HepG2 (cell line): Measurements from ENCODE around the gene THY1. TPM values are rescaled to one million over a fixed set of nuclear protein-coding genes. Genes with fewer than 3 reads are reported as not detected.

Experiments used
- ATAC-seq: fragments of 200-7000 bp; cut with Tn5 transposase; 3 replicates; pipeline ENCODE4 v1.9.1; 2020; ENCODE audit warnings: mild to moderate bottlenecking, moderate library complexity
- BruUV-seq: library from RNA; stranded (reverse); fragments of 400-500 nt; replicated peaks from 2 replicates; lab custom pipeline; 2021; lab: Mats Ljungman, UMichigan
- CTCF ChIA-PET: fragments of 300-600 bp; formaldehyde crosslinking; extraction: SDS; loops from one replicate; lab custom pipeline; 2021; ENCODE audit warnings: low total read pairs, inconsistent platforms, low intra/inter-chr PET ratio; lab: Yijun Ruan, JAX
- POLR2A ChIA-PET: fragments of 350-600 bp; sonication (Branson Sonifier 250); formaldehyde crosslinking; loops from one replicate; lab custom pipeline; 2020; ENCODE audit warnings: antibody characterized with exemption, inconsistent platforms; lab: Yijun Ruan, JAX
- DNase-seq: peaks from one replicate; pipeline ENCODE4 v3.0.0-alpha.2; 2015; ENCODE audit warnings: low spot score
- FAIRE-seq: peaks from 3 replicates; lab custom pipeline; 2011; peaks lifted over from hg19 to GRCh38; lab: Jason Lieb, UNC
- H2AFZ ChIP-seq: one replicate; pipeline ENCODE4 v1.6.1; 2011; ENCODE audit warnings: low read length, inconsistent platforms
- H3K27ac ChIP-seq: fragments of 300-600 bp; 3 replicates; pipeline ENCODE4 v1.8.0; 2011; ENCODE audit warnings: mixed run types, mild to moderate bottlenecking, mixed read lengths, low read length, inconsistent platforms; ENCODE audit not compliant: insufficient read depth; ENCODE audit errors: extremely low read length
- H3K27me3 ChIP-seq, 2 experiments: fragments of 200-600 bp in 1 of 2; 2 replicates in 1 of 2; 3 replicates in 1 of 2; pipeline versions ENCODE4 v1.6.0 to v1.8.0; 2011; ENCODE audit warnings: low read length in 2 of 2, mild to moderate bottlenecking in 2 of 2, moderate library complexity in 2 of 2, inconsistent platforms in 1 of 2; ENCODE audit not compliant: insufficient read depth in 2 of 2, control insufficient read depth in 1 of 2
- H3K36me3 ChIP-seq, 2 experiments: fragments of 200-600 bp in 1 of 2; replicated peaks in 1 of 2; 2 replicates in 1 of 2; 3 replicates in 1 of 2; pipeline versions ENCODE4 v1.5.1 to v1.8.0; 2011; ENCODE audit warnings: low read length in 2 of 2, inconsistent platforms in 1 of 2; ENCODE audit not compliant: insufficient read depth in 2 of 2, control insufficient read depth in 1 of 2
- H3K4me1 ChIP-seq: 2 replicates; pipeline ENCODE4 v1.5.1; 2012; ENCODE audit warnings: low read length, inconsistent platforms; ENCODE audit not compliant: insufficient read depth
- H3K4me2 ChIP-seq: 2 replicates; pipeline ENCODE4 v1.6.0; 2011; ENCODE audit warnings: low read depth, low read length, inconsistent platforms
- H3K4me3 ChIP-seq, 3 experiments: fragments of 200-600 bp in 1 of 3; sonication (generic), shearing (Covaris generic) in 1 of 3; replicated peaks in 1 of 3; 2 replicates each; pipeline ENCODE4 v1.5.1; 2011 to 2016; ENCODE audit warnings: low read length in 3 of 3, inconsistent platforms in 2 of 3, low read depth in 2 of 3, mild to moderate bottlenecking in 2 of 3, control low read depth in 1 of 3, mixed read lengths in 1 of 3; ENCODE audit not compliant: insufficient read depth in 1 of 3
- H3K79me2 ChIP-seq: one replicate; pipeline ENCODE4 v1.6.1; 2011; ENCODE audit warnings: low read length, inconsistent platforms; ENCODE audit not compliant: insufficient read depth
- H3K9ac ChIP-seq: 2 replicates; pipeline ENCODE4 v1.6.0; 2011; ENCODE audit warnings: mild to moderate bottlenecking, low read depth, low read length, inconsistent platforms; ENCODE audit not compliant: insufficient read depth
- H3K9me3 ChIP-seq: 2 replicates; pipeline ENCODE4 v1.5.1; 2012; ENCODE audit warnings: mild to moderate bottlenecking, low read length
- H4K20me1 ChIP-seq: 2 replicates; pipeline ENCODE4 v1.6.0; 2011; ENCODE audit warnings: inconsistent platforms, mild to moderate bottlenecking, low read length, moderate library complexity; ENCODE audit not compliant: insufficient read depth
- ELF3 ChIP-seq: IDR thresholded peaks from 2 replicates; pipeline ENCODE4 v1.6.1; 2016; ENCODE audit warnings: missing genetic modification reagents, missing compliant biosample characterization
- ERF ChIP-seq: IDR thresholded peaks from 2 replicates; pipeline ENCODE4 v1.6.1; 2018; ENCODE audit warnings: missing biosample characterization, missing genetic modification reagents
- KLF6 ChIP-seq: IDR thresholded peaks from 2 replicates; pipeline ENCODE4 v1.8.0; 2016; ENCODE audit warnings: missing biosample characterization, missing genetic modification reagents
- NCOA1 ChIP-seq: sonication (generic); formaldehyde crosslinking; IDR thresholded peaks from 2 replicates; pipeline ENCODE4 v1.9.0; 2021; ENCODE audit warnings: missing genetic modification reagents
- POLR2AphosphoS5 ChIP-seq: IDR thresholded peaks from 2 replicates; pipeline ENCODE4 v1.6.1; 2012; ENCODE audit warnings: low read depth, low read length
- REST ChIP-seq, 2 experiments: IDR thresholded peaks; 2 replicates each; pipeline ENCODE4 v1.6.1; 2011 to 2012; ENCODE audit warnings: low read length in 2 of 2, borderline replicate concordance in 1 of 2, low read depth in 1 of 2, mild to moderate bottlenecking in 1 of 2, moderate library complexity in 1 of 2
- RORA ChIP-seq: sonication (generic); formaldehyde crosslinking; IDR thresholded peaks from 2 replicates; pipeline ENCODE4 v1.5.0; 2020; ENCODE audit warnings: mild to moderate bottlenecking, missing genetic modification reagents, moderate library complexity
- SKI ChIP-seq: fragments of 450-650 bp; IDR thresholded peaks from one replicate; pipeline ENCODE4 v1.6.1; 2018; ENCODE audit warnings: mild to moderate bottlenecking; ENCODE audit not compliant: partially characterized antibody
- ZFP37 ChIP-seq: sonication (generic); formaldehyde crosslinking; IDR thresholded peaks from 2 replicates; pipeline ENCODE4 v1.4.0; 2020; ENCODE audit warnings: missing genetic modification reagents, borderline replicate concordance
- ZFP82 ChIP-seq: sonication (generic); formaldehyde crosslinking; IDR thresholded peaks from 2 replicates; pipeline ENCODE4 v1.5.1; 2020; ENCODE audit warnings: mild to moderate bottlenecking, missing genetic modification reagents, borderline replicate concordance
- ZNF124 ChIP-seq: sonication (generic); formaldehyde crosslinking; IDR thresholded peaks from 2 replicates; pipeline ENCODE4 v1.4.0; 2020; ENCODE audit warnings: missing genetic modification reagents
- ZNF343 ChIP-seq: sonication (generic); formaldehyde crosslinking; IDR thresholded peaks from 2 replicates; pipeline ENCODE4 v1.4.0; 2020; ENCODE audit warnings: mild to moderate bottlenecking, missing genetic modification reagents
- ZNF546 ChIP-seq: sonication (generic); formaldehyde crosslinking; conservative IDR thresholded peaks from 2 replicates; pipeline ENCODE4 v1.8.1; 2023; ENCODE audit warnings: mild to moderate bottlenecking, missing genetic modification reagents
- ZNF780A ChIP-seq: sonication (generic); formaldehyde crosslinking; IDR thresholded peaks from 2 replicates; pipeline ENCODE4 v1.8.0; 2022; ENCODE audit warnings: mild to moderate bottlenecking, missing genetic modification reagents, moderate library complexity
- ZNF879 ChIP-seq: sonication (generic); formaldehyde crosslinking; IDR thresholded peaks from 2 replicates; pipeline ENCODE4 v1.8.1; 2023; ENCODE audit warnings: missing genetic modification reagents
- WGBS: methylation state at CpG from one replicate; pipeline ENCODE4 v1.1.6; 2017; ENCODE audit warnings: low lambda C conversion rate; 5-methylcytosine and 5-hydroxymethylcytosine counted together
- in situ Hi-C: cut with HindIII; loops from 2 replicates; pipeline ENCODE4 v1.10.0; 2017; ENCODE audit warnings: low pct_unique_long_range_greater_than_20kb; ENCODE audit not compliant: extremely low pct_ligation_motif_present
- intact Hi-C: fragments of 100-400 bp; cut with micrococcal nuclease; formaldehyde crosslinking; loops from one replicate; pipeline ENCODE4 v1.10.0; 2022; ENCODE audit not compliant: unreplicated experiment
- polyA plus RNA-seq, 8 experiments: library from polyadenylated mRNA; depleted of rRNA in 3 of 8; stranded (reverse) in 7 of 8; unstranded in 1 of 8; fragments of >200 nt; fragmentation: Illumina TruSeq in 4 of 8; extraction: Trizol in 4 of 8; gene quantifications; 2 replicates each; pipeline versions ENCODE4 v1.2.1 to v1.2.3, GENCODE V29; 2011 to 2016; ENCODE audit warnings: low read depth in 4 of 8, missing spikeins in 1 of 8, mixed read lengths in 1 of 8; ENCODE audit not compliant: insufficient read depth in 1 of 8
- total RNA-seq, 5 experiments: library from RNA; depleted of rRNA; stranded (reverse); fragments of >200 nt; fragmentation: Illumina TruSeq; extraction: Trizol; gene quantifications; 2 replicates each; pipeline ENCODE4 v1.2.3, GENCODE V29; 2016; ENCODE audit warnings: low read depth in 1 of 5
- TF ChIP-seq, protein P1 (sequence below): sonication (generic); formaldehyde crosslinking; IDR thresholded peaks from 2 replicates; pipeline ENCODE4 v1.9.0; 2021; ENCODE audit warnings: missing genetic modification reagents, borderline replicate concordance
- TF ChIP-seq, protein P2 (sequence below): sonication (generic); formaldehyde crosslinking; IDR thresholded peaks from 2 replicates; pipeline ENCODE4 v1.4.0; 2020; ENCODE audit warnings: missing genetic modification reagents, borderline replicate concordance

Gene THY1
- total and polyA plus RNA-seq, 2 of the 13 experiments (the other 11 are each of a cell fraction or from before 2014, with no cell fraction given) = not detected

- TF ChIP-seq, protein P1, sequence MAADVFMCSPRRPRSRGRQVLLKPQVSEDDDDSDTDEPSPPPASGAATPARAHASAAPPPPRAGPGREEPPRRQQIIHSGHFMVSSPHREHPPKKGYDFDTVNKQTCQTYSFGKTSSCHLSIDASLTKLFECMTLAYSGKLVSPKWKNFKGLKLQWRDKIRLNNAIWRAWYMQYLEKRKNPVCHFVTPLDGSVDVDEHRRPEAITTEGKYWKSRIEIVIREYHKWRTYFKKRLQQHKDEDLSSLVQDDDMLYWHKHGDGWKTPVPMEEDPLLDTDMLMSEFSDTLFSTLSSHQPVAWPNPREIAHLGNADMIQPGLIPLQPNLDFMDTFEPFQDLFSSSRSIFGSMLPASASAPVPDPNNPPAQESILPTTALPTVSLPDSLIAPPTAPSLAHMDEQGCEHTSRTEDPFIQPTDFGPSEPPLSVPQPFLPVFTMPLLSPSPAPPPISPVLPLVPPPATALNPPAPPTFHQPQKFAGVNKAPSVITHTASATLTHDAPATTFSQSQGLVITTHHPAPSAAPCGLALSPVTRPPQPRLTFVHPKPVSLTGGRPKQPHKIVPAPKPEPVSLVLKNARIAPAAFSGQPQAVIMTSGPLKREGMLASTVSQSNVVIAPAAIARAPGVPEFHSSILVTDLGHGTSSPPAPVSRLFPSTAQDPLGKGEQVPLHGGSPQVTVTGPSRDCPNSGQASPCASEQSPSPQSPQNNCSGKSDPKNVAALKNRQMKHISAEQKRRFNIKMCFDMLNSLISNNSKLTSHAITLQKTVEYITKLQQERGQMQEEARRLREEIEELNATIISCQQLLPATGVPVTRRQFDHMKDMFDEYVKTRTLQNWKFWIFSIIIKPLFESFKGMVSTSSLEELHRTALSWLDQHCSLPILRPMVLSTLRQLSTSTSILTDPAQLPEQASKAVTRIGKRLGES (CRISPR knock-in tag) = no peak
- TF ChIP-seq ZNF780A (CRISPR knock-in tag) = no peak
- TF ChIP-seq ZNF343 (CRISPR knock-in tag) = no peak
- no peak for TF ChIP-seq KLF6
Observed at GRCh38 chr11:119441898-119442243, 18.9 kb upstream of the THY1 start (continued).

DNA sequence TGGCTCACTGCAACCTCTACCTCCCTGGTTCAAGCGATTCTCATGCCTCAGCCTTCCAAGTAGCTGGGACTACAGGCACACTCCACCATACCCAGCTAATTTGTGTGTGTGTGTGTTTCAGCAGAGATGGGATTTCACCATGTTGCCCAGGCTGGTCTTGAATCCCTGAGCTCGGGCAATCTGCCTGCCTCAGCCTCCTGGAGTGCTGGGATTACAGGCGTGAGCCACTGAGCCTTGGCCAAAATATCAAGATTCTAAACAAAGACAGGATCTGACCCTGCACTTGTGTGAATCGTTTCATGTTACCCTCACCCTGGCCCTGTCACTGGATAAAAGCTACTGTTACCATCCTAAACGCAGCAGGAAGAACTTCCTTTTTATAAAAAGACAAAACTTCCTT is 15.6 kb upstream of the THY1 start:
- H3K9ac ChIP-seq = no peak overlapping the region
- no peaks in the 10 kb centered on the region for H3K79me2 ChIP-seq
- DNase-seq (no peak), ATAC-seq (no peak), FAIRE-seq (no peak)
- H3K27me3 ChIP-seq = no peaks in the 10 kb centered on the region
- in situ Hi-C loops = no loop called here
- H3K36me3 ChIP-seq = no peaks in the 10 kb centered on the region
- intact Hi-C loops = no loop called here
- H2AFZ ChIP-seq = no peak overlapping the region
- no peaks in the 10 kb centered on the region for H3K9me3 ChIP-seq
- no TSS peak for BruUV-seq
- ChIA-PET CTCF (no interaction called here), POLR2A (no interaction called here)
- no peak overlapping the region for H3K4me2 ChIP-seq
- no peaks in the 10 kb centered on the region for H4K20me1 ChIP-seq
- WGBS = 58% methylated on average over 5 of the region's 5 CpGs
- no peak overlapping the region for H3K4me3 ChIP-seq
- H3K27ac ChIP-seq = no peak overlapping the region
- H3K4me1 ChIP-seq = no peaks in the 10 kb centered on the region
- TF ChIP-seq ZNF879 (no peak), ZFP37 (CRISPR knock-in tag) (no peak), NCOA1 (CRISPR knock-in tag) (no peak), ELF3 (CRISPR knock-in tag) (no peak), ZFP82 (CRISPR knock-in tag) (no peak), RORA (CRISPR knock-in tag) (no peak), ZNF546 (no peak), POLR2AphosphoS5 (no peak), REST (IDR thresholded peaks at IDR 0.05; ENCODE audit: borderline replicate concordance in 1 of 2, low read depth in 1 of 2, low read length in 2 of 2) (no peak), SKI (no peak), ERF (CRISPR knock-in tag) (no peak), ZNF124 (no peak)
- TF ChIP-seq, protein P2, sequence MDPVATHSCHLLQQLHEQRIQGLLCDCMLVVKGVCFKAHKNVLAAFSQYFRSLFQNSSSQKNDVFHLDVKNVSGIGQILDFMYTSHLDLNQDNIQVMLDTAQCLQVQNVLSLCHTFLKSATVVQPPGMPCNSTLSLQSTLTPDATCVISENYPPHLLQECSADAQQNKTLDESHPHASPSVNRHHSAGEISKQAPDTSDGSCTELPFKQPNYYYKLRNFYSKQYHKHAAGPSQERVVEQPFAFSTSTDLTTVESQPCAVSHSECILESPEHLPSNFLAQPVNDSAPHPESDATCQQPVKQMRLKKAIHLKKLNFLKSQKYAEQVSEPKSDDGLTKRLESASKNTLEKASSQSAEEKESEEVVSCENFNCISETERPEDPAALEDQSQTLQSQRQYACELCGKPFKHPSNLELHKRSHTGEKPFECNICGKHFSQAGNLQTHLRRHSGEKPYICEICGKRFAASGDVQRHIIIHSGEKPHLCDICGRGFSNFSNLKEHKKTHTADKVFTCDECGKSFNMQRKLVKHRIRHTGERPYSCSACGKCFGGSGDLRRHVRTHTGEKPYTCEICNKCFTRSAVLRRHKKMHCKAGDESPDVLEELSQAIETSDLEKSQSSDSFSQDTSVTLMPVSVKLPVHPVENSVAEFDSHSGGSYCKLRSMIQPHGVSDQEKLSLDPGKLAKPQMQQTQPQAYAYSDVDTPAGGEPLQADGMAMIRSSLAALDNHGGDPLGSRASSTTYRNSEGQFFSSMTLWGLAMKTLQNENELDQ (CRISPR knock-in tag) = no peak
